ENCODE data around the gene MVB12A.

- TF ChIP-seq CTCF (conservative IDR thresholded peaks at IDR 0.05; ENCODE audit: low read depth, low read length) (no peak), EZH2phosphoT487 (IDR thresholded peaks at IDR 0.05; ENCODE audit: borderline replicate concordance, low read length) (no peak), EZH2 (IDR thresholded peaks at IDR 0.05; ENCODE audit: low read length, unreplicated experiment) (no peak)
These were observed 5.8 kb upstream of the MVB12A start for GRCh38 chr19:17414097-17414496.
